Measurements from ENCODE around the gene GASK1A. TPM values are rescaled to one million over a fixed set of nuclear protein-coding genes. Genes with fewer than 3 reads are reported as not detected.

The GASK1A gene
- total and polyA plus RNA-seq, 10 of the 15 experiments (the other 5 are each of a cell fraction or from before 2014, with no cell fraction given) = 0.18 TPM; not detected in 9

GRCh38 chr3:43071313-43071893, 92.3 kb downstream of the GASK1A start:
- no peak overlapping the region for H3K4me2 ChIP-seq (ENCODE audit: control insufficient read depth, insufficient read depth)
- H4K20me1 ChIP-seq (ENCODE audit: control insufficient read depth, insufficient read depth) = no peaks in the 10 kb centered on the region
- no peak overlapping the region for H3K27ac ChIP-seq (ENCODE audit: control insufficient read depth, insufficient read depth)
- ChIA-PET CTCF (interaction anchor here (0.7 to 4.3 kb wide), 13 partner anchors 10 to 193 kb away, joined by 3 to 87 read pairs (median 3); no protein-coding TSS in a partner anchor), SMC1A (ENCODE audit: uncharacterized antibody, unreplicated experiment) (interaction anchor here (1.0 to 3.8 kb wide), 5 partner anchors 47 to 392 kb away, joined by 3 to 42 read pairs (median 5); no protein-coding TSS in a partner anchor), RAD21 (ENCODE audit: unreplicated experiment) (interaction anchor here (0.8 to 4.5 kb wide), 3 partner anchors 47 to 109 kb away, joined by 3 to 50 read pairs (median 3); no protein-coding TSS in a partner anchor), POLR2A (no interaction called here)
- FAIRE-seq (no peak), ATAC-seq (no peak), DNase-seq (ENCODE audit: low read depth, low spot score) (no peak)
- intact Hi-C loops (cut with micrococcal nuclease; ENCODE audit: unreplicated experiment) (no loop called here), in situ Hi-C loops (cut with MboI) (no loop called here)
- no TSS peak for BruUV-seq (replicated peaks)
- H3K79me2 ChIP-seq (ENCODE audit: control insufficient read depth, insufficient read depth, low read length) = no peaks in the 10 kb centered on the region
- no peak overlapping the region for H3K4me3 ChIP-seq
- H3K4me1 ChIP-seq (ENCODE audit: control insufficient read depth, insufficient read depth, low read length) = no peaks in the 10 kb centered on the region
- no peaks in the 10 kb centered on the region for H3K36me3 ChIP-seq (ENCODE audit: control insufficient read depth in 2 of 2, insufficient read depth in 2 of 2, low read length in 1 of 2)
- H3K9ac ChIP-seq (ENCODE audit: control insufficient read depth, insufficient read depth, low read length) = no peak overlapping the region
- TF ChIP-seq RAD21 (IDR thresholded peaks at IDR 0.05; ENCODE audit: insufficient read depth, low read depth, low read length) = peak; percentile 38
- TF ChIP-seq CTCF (IDR thresholded peaks at IDR 0.05 in 2 of 3, conservative IDR thresholded peaks at IDR 0.05 in 1 of 3; ENCODE audit: control insufficient read depth in 2 of 3, extremely low read depth in 1 of 3, insufficient read depth in 1 of 3, low read depth in 3 of 3, low read length in 3 of 3) = peak; percentile 30 to 44 (median 39); a peak in 5 of 6 replicates
- no peak for TF ChIP-seq CBFB (IDR thresholded peaks at IDR 0.05; ENCODE audit: low read depth)
- no peak for TF ChIP-seq KDM1A (IDR thresholded peaks at IDR 0.05; ENCODE audit: borderline replicate concordance)
- no peak for TF ChIP-seq MTA2 (IDR thresholded peaks at IDR 0.05; ENCODE audit: low read depth)
- no peaks in the 10 kb centered on the region; a peak in 1 of 4 replicates for H3K27me3 ChIP-seq (replicated peaks in 1 of 2; ENCODE audit: control insufficient read depth in 2 of 2, insufficient read depth in 2 of 2, low read length in 1 of 2)
- no peaks in the 10 kb centered on the region for H3K9me3 ChIP-seq (replicated peaks; ENCODE audit: control insufficient read depth, insufficient read depth, low read length)
- no peak overlapping the region for H2AFZ ChIP-seq (ENCODE audit: control insufficient read depth, low read depth, low read length)
- WGBS (ENCODE audit: insufficient coverage, insufficient replicate concordance, low lambda C conversion rate, missing lambda C conversion rate) = 38% methylated on average over 7 of the region's 7 CpGs

Data from GM12878 (cell line).